ENCODE data around the gene RBMS1. TPM values are rescaled to one million over a fixed set of nuclear protein-coding genes. Genes with fewer than 3 reads are reported as not detected.
"Not testable (repeated sequence)": the region's sequence is repeated elsewhere in the genome, so short reads cannot be mapped to it uniquely, and the experiment has no call there.

The RBMS1 gene
- total RNA-seq, 1 experiment from 2014 or later, result 65.4 TPM

- TF ChIP-seq, protein P1, sequence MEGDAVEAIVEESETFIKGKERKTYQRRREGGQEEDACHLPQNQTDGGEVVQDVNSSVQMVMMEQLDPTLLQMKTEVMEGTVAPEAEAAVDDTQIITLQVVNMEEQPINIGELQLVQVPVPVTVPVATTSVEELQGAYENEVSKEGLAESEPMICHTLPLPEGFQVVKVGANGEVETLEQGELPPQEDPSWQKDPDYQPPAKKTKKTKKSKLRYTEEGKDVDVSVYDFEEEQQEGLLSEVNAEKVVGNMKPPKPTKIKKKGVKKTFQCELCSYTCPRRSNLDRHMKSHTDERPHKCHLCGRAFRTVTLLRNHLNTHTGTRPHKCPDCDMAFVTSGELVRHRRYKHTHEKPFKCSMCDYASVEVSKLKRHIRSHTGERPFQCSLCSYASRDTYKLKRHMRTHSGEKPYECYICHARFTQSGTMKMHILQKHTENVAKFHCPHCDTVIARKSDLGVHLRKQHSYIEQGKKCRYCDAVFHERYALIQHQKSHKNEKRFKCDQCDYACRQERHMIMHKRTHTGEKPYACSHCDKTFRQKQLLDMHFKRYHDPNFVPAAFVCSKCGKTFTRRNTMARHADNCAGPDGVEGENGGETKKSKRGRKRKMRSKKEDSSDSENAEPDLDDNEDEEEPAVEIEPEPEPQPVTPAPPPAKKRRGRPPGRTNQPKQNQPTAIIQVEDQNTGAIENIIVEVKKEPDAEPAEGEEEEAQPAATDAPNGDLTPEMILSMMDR (IDR thresholded peaks at IDR 0.05; ENCODE audit: unreplicated experiment), result no peak
- H3K27ac Mint-ChIP-seq (ENCODE audit: low read depth, unreplicated experiment), result no peak overlapping the region
- no peak for DNase-seq (ENCODE audit: unreplicated experiment)
- H3K9me3 Mint-ChIP-seq (ENCODE audit: unreplicated experiment), result no peaks in the 10 kb centered on the region
- CTCF ChIA-PET, result interaction anchor here (0.6 kb wide), 2 partner anchors 199 to 288 kb away, joined by 3 to 5 read pairs; no protein-coding TSS in a partner anchor
- peaks cover 6% of the 10 kb centered on the region for H3K36me3 Mint-ChIP-seq (ENCODE audit: insufficient read depth, unreplicated experiment)
- intact Hi-C loops (cut with micrococcal nuclease), result no loop called here
- no peaks in the 10 kb centered on the region for H3K4me1 Mint-ChIP-seq (ENCODE audit: insufficient read depth, unreplicated experiment)
- no peaks in the 10 kb centered on the region for H3K27me3 Mint-ChIP-seq (ENCODE audit: insufficient read depth, unreplicated experiment)
- POLR2A ChIA-PET, result interaction anchor here (0.7 kb wide), 2 partner anchors 24 to 383 kb away, joined by 3 read pairs; no protein-coding TSS in a partner anchor
- no peak overlapping the region for H3K4me3 Mint-ChIP-seq (ENCODE audit: unreplicated experiment)
- no TSS peak for BruUV-seq (replicated peaks)
These were observed 43.1 kb downstream of the RBMS1 start for GRCh38 chr2:160450486-160450885.

DNA sequence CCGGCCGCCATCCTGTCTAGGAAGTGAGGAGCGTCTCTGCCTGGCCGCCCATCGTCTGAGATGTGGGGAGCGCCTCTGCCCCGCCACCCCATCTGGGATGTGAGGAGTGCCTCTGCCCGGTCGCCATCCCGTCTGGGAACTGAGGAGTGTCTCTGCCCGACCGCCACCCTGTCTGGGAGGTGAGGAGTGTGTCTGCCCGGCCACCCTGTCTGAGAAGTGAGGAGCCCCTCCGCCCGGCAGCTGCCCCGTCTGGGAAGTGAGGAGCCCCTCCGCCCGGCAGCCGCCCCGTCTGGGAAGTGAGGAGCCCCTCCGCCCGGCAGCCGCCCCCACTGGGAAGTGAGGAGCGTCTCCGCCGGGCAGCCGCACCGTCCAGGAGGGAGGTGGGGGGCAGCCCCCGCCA, 44.8 kb downstream of the RBMS1 start:
- CTCF ChIA-PET, result not testable (repeated sequence)

DNA sequence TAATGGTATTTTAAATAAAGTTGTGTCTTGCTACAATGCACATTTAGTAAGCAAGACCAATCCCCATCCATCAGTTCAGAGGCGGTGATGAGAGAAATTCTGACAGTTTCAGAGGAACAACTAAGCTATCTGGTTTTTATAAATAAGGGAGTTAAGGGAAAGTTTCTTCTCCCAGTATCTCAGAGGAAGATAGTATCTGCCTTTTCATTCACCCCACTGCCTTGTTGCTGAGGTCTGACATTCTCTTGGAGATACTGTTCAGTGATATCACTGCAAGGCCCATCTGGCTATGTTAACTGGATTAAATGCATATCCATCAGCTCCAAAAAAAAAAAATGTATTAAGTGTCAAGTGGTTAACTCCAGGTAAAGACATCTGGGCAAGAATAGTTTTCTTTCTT, 47.9 kb downstream of the RBMS1 start:
- no peak for DNase-seq (ENCODE audit: unreplicated experiment)
- Mint-ChIP-seq H3K4me1 (ENCODE audit: insufficient read depth, unreplicated experiment) (no peaks in the 10 kb centered on the region), H3K9me3 (ENCODE audit: unreplicated experiment) (no peaks in the 10 kb centered on the region), H3K27ac (ENCODE audit: low read depth, unreplicated experiment) (no peak overlapping the region), H3K36me3 (ENCODE audit: insufficient read depth, unreplicated experiment) (peaks cover 6% of the 10 kb centered on the region), H3K4me3 (ENCODE audit: unreplicated experiment) (no peak overlapping the region), H3K27me3 (ENCODE audit: insufficient read depth, unreplicated experiment) (no peaks in the 10 kb centered on the region)
- no TSS peak for BruUV-seq (replicated peaks)
- TF ChIP-seq, protein P1 (IDR thresholded peaks at IDR 0.05; ENCODE audit: unreplicated experiment), result no peak
- POLR2A ChIA-PET, result interaction anchor here (1.2 kb wide), 2 partner anchors 10 to 12 kb away, joined by 3 to 4 read pairs; no protein-coding TSS in a partner anchor
- intact Hi-C loops (cut with micrococcal nuclease), result no loop called here
- CTCF ChIA-PET, result interaction anchor here (0.8 kb wide), 1 partner anchor 548 kb away, joined by 4 read pairs; no protein-coding TSS in a partner anchor

More for the DNA sequence above, 44.8 kb downstream of the RBMS1 start:
- POLR2A ChIA-PET; H3K27ac Mint-ChIP-seq (ENCODE audit: low read depth, unreplicated experiment); BruUV-seq (replicated peaks); DNase-seq (ENCODE audit: unreplicated experiment); H3K9me3 Mint-ChIP-seq (ENCODE audit: unreplicated experiment); H3K36me3 Mint-ChIP-seq (ENCODE audit: insufficient read depth, unreplicated experiment); H3K4me1 Mint-ChIP-seq (ENCODE audit: insufficient read depth, unreplicated experiment); H3K27me3 Mint-ChIP-seq (ENCODE audit: insufficient read depth, unreplicated experiment); intact Hi-C loops (cut with micrococcal nuclease); H3K4me3 Mint-ChIP-seq (ENCODE audit: unreplicated experiment): not testable (repeated sequence)

DNA sequence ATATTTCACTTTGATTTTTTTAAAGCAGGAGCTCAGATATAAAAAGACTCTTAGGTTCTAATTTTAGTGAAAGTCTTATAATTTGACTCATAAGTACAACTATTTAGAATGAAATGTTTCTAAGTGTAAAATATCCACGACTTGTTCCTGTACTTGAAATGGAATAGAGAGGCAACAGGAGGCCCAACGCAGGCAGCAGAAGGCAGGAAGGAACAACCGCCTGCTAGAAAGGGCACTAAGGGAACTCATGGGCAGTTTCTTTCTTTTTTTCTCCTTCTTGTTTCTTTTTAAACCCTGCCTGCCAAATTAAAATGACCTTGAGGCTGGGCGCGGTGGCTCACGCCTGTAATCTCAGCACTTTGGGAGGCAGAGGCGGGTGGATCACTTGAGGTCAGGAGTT, 51.0 kb downstream of the RBMS1 start:
- Mint-ChIP-seq H3K9me3 (ENCODE audit: unreplicated experiment) (no peaks in the 10 kb centered on the region), H3K27me3 (ENCODE audit: insufficient read depth, unreplicated experiment) (no peaks in the 10 kb centered on the region), H3K36me3 (ENCODE audit: insufficient read depth, unreplicated experiment) (peaks cover 6% of the 10 kb centered on the region), H3K4me3 (ENCODE audit: unreplicated experiment) (no peak overlapping the region), H3K4me1 (ENCODE audit: insufficient read depth, unreplicated experiment) (no peaks in the 10 kb centered on the region), H3K27ac (ENCODE audit: low read depth, unreplicated experiment) (no peak overlapping the region)
- BruUV-seq (replicated peaks), result no TSS peak
- CTCF ChIA-PET, result interaction anchor here (1.0 kb wide), 1 partner anchor 9 kb away, joined by 3 read pairs; no protein-coding TSS in a partner anchor
- TF ChIP-seq, protein P1 (IDR thresholded peaks at IDR 0.05; ENCODE audit: unreplicated experiment), result no peak
- DNase-seq (ENCODE audit: unreplicated experiment), result no peak
- POLR2A ChIA-PET, result interaction anchor here (0.5 kb wide), 1 partner anchor 722 kb away, joined by 3 read pairs; no protein-coding TSS in a partner anchor
- intact Hi-C loops (cut with micrococcal nuclease), result no loop called here

DNA sequence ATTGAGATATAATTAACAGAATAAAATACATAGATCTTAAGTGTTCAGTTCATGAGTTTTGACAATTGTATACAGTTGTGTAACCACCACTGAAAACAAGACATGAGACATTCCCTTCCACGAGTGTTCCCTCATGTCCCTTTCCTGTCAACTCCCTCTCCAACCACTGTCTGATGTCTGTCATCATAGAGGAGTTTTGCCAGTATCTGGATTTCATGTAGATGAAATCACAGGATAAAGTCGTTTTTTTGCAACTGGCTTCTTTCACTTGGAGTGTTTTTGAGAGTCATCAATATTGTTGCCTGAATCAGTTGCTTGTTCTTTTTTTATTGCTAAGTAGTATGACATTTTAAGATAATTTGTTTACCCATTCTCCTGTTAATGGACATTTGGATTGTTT, 52.7 kb downstream of the RBMS1 start:
- TF ChIP-seq, protein P1 (IDR thresholded peaks at IDR 0.05; ENCODE audit: unreplicated experiment), result no peak
- ChIA-PET POLR2A (no interaction called here), CTCF (no interaction called here)
- Mint-ChIP-seq H3K36me3 (ENCODE audit: insufficient read depth, unreplicated experiment) (no peaks in the 10 kb centered on the region), H3K27me3 (ENCODE audit: insufficient read depth, unreplicated experiment) (no peaks in the 10 kb centered on the region), H3K9me3 (ENCODE audit: unreplicated experiment) (no peaks in the 10 kb centered on the region), H3K27ac (ENCODE audit: low read depth, unreplicated experiment) (no peak overlapping the region), H3K4me1 (ENCODE audit: insufficient read depth, unreplicated experiment) (no peaks in the 10 kb centered on the region), H3K4me3 (ENCODE audit: unreplicated experiment) (no peak overlapping the region)
- intact Hi-C loops (cut with micrococcal nuclease), result no loop called here
- BruUV-seq (replicated peaks), result no TSS peak
- DNase-seq (ENCODE audit: unreplicated experiment), result no peak

GRCh38 chr2:160439038-160439437, 54.6 kb downstream of the RBMS1 start:
- intact Hi-C loops (cut with micrococcal nuclease), result loop anchor here (10.0 kb wide), 1 partner anchor 306 kb away; no protein-coding TSS in a partner anchor
- H3K4me3 Mint-ChIP-seq (ENCODE audit: unreplicated experiment); DNase-seq (ENCODE audit: unreplicated experiment); H3K4me1 Mint-ChIP-seq (ENCODE audit: insufficient read depth, unreplicated experiment); H3K9me3 Mint-ChIP-seq (ENCODE audit: unreplicated experiment); H3K36me3 Mint-ChIP-seq (ENCODE audit: insufficient read depth, unreplicated experiment); BruUV-seq (replicated peaks); POLR2A ChIA-PET; H3K27ac Mint-ChIP-seq (ENCODE audit: low read depth, unreplicated experiment); CTCF ChIA-PET; H3K27me3 Mint-ChIP-seq (ENCODE audit: insufficient read depth, unreplicated experiment): not testable (repeated sequence)
